ENCODE results near the gene PLA2G4E. TPM values are rescaled to one million over a fixed set of nuclear protein-coding genes. Genes with fewer than 3 reads are reported as not detected.

Gene PLA2G4E
- total RNA-seq, 2 donors from 2014 or later: 0.13 TPM; not detected in 1

DNA sequence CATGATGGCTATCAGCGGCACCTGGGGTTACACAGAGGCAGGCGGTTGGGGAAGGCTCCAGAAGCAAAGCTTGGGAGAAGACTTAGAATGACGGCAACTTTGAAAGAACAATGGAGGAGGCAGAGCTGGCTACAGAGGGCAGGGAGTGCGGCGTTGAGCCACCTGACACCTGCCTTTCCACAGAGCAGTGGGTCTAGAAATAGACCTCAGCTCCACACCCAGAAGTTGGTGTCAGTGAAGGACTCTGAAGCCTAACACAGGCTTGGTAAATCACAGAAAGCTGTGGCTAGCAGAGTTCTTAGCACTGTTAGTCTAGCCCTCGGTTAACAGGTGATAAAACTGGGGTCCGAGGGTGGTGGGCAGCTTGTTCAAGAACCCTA is 25.4 kb downstream of the PLA2G4E start:
- Mint-ChIP-seq H3K36me3 (ENCODE audit: low read depth) (no peaks in the 10 kb centered on the region), H3K9me3 (no peaks in the 10 kb centered on the region), H3K27ac (no peak overlapping the region), H3K4me1 (peaks cover 8% of the 10 kb centered on the region), H3K4me3 (no peak overlapping the region), H3K27me3 (peaks cover 7% of the 10 kb centered on the region)
- no peak for ATAC-seq (replicated peaks)

GRCh38 chr15:41994772-41995475 is 25.9 kb downstream of the PLA2G4E start:
- no peaks in the 10 kb centered on the region for H3K36me3 Mint-ChIP-seq (ENCODE audit: low read depth)
- peaks cover 7% of the 10 kb centered on the region for H3K27me3 Mint-ChIP-seq
- peaks cover 8% of the 10 kb centered on the region for H3K4me1 Mint-ChIP-seq
- no peak overlapping the region for H3K4me3 Mint-ChIP-seq
- H3K27ac Mint-ChIP-seq: no peak overlapping the region
- no peak for ATAC-seq (replicated peaks)
- H3K9me3 Mint-ChIP-seq: no peaks in the 10 kb centered on the region

DNA sequence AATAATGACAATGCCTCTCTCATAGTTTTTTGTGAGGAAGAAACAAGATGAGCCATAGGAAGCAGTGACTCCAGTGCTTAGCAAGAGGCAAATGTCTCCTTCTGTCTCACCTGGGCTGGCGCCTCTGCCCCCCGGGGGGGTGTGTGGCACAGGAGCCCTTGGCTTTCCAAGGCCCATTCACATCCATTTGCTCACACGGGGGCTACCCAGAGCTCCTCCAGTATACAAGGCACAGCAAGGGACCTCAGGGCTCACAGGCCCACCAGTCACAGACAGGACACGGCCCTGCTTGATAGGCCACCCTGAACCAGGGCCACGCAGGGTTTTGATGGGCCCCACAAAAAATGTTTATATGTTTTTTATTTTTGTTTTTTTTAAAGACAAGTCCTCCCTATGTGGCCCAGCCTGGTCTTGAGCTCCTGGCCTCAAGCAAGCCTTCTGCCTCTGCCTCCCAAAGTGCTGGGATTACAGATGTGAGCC is 26.6 kb downstream of the PLA2G4E start:
- no peaks in the 10 kb centered on the region for H3K9me3 Mint-ChIP-seq
- peaks cover 2% of the 10 kb centered on the region for H3K4me1 Mint-ChIP-seq
- ATAC-seq (replicated peaks): no peak
- H3K27me3 Mint-ChIP-seq: peaks cover 1% of the 10 kb centered on the region
- no peak overlapping the region for H3K4me3 Mint-ChIP-seq
- no peaks in the 10 kb centered on the region for H3K36me3 Mint-ChIP-seq (ENCODE audit: low read depth)
- no peak overlapping the region for H3K27ac Mint-ChIP-seq

DNA sequence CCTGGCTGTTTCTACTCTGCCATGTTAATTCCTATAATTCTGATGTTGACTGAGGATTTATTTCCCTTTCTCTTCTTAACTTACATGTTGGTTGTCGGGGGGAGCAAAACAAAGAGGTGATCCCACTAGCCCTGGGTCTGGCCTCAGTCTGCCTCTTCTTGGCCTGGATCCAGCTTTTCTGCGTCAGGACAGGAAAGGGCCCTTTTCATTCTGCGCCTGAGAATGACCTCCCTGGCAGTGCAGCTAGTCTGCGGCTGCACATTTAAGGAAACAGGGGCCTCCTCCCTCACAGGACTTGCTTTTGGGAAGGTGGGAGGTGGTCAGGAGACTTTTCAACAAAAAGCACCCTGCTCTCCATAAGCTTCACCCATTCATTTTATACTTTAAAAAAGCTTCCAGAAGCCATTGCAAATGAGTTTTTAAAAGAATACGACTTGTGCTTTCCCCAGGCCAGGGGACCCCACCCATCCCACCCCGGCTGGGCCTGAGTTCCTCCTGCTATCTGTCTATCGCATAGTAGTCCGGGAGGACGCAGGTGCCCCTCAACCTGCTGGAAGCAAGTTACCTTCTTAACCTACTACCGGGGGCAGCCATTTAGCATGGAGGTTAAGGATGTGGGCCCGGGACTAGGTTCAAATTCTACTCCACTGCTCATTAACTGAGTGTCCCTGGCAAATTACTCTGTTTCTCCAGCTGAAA is 27.2 kb downstream of the PLA2G4E start:
- Mint-ChIP-seq H3K27ac (no peak overlapping the region), H3K36me3 (ENCODE audit: low read depth) (no peaks in the 10 kb centered on the region), H3K9me3 (no peaks in the 10 kb centered on the region), H3K4me1 (no peaks in the 10 kb centered on the region), H3K27me3 (no peaks in the 10 kb centered on the region), H3K4me3 (no peak overlapping the region)
- no peak for ATAC-seq (replicated peaks)

- no peak for ATAC-seq (replicated peaks)
- Mint-ChIP-seq H3K4me1 (no peaks in the 10 kb centered on the region), H3K9me3 (no peaks in the 10 kb centered on the region), H3K27me3 (no peaks in the 10 kb centered on the region), H3K4me3 (no peak overlapping the region), H3K36me3 (ENCODE audit: low read depth) (no peaks in the 10 kb centered on the region), H3K27ac (no peak overlapping the region)
These were observed 28.0 kb downstream of the PLA2G4E start for GRCh38 chr15:41992803-41993190.

DNA sequence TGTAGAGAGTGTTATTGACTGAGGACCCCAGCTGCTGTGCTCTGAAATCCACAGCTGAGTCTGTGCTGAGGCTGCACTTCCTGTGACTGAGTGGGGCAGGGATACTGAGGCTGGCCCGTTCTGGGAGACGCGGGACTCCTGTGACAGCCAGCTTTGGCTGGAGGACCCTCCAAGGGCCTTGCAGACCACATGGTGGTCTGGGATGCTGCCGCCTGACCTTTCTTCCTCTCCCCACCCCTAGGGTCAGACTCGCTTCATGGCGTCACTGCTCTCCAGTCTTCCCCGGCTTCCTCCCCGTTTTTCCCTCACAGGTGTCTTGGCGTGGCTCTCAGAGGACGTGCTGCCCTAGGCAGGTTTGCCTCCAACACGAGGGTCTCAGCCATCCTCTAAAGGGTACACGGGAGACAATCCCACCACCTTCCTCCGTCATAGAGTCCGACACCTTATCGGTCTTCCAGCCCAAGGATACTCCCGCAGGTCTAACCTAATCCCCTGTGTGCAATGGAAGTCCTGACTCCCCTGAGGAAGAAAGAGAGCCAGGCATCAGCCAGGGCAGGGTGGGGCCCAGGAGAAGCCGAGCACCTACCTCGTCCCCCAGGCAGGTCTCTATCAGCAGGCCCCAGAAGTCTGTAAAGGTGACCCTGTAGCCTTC is 28.6 kb downstream of the PLA2G4E start:
- no peak overlapping the region for H3K4me3 Mint-ChIP-seq
- no peak for ATAC-seq (replicated peaks)
- H3K27ac Mint-ChIP-seq: no peak overlapping the region

DNA sequence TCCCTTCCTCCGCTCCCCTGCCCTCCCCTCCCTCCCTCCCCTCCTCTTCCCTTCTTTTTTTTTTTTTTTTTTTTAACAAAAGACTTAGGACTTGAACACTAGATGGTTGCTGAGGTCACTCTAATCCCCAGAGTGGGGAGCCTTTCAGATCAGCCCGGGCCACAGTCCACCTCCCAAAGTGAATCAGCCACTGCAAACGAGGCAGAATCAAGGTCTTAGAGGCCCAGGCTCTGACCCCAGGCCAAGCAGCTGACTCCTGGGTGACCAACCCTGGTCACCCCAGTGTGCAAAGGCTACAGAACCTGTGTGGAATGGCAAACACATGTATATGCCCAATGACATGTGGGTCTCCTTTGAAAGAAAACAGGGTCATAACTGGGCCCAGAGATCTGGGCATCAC is 30.2 kb downstream of the PLA2G4E start:
- Mint-ChIP-seq H3K27me3 (no peaks in the 10 kb centered on the region), H3K9me3 (no peaks in the 10 kb centered on the region), H3K27ac (no peak overlapping the region), H3K4me1 (no peaks in the 10 kb centered on the region), H3K4me3 (no peak overlapping the region), H3K36me3 (ENCODE audit: low read depth) (no peaks in the 10 kb centered on the region)
- no peak for ATAC-seq (replicated peaks)

More for the DNA sequence above, 28.6 kb downstream of the PLA2G4E start:
- no peaks in the 10 kb centered on the region for H3K4me1 Mint-ChIP-seq
- no peaks in the 10 kb centered on the region for H3K36me3 Mint-ChIP-seq (ENCODE audit: low read depth)
- H3K27me3 Mint-ChIP-seq: no peaks in the 10 kb centered on the region
- H3K9me3 Mint-ChIP-seq: no peaks in the 10 kb centered on the region

- no peak for ATAC-seq (replicated peaks)
- no peaks in the 10 kb centered on the region for H3K36me3 Mint-ChIP-seq (ENCODE audit: low read depth)
- no peaks in the 10 kb centered on the region for H3K4me1 Mint-ChIP-seq
- no peaks in the 10 kb centered on the region for H3K9me3 Mint-ChIP-seq
- H3K27me3 Mint-ChIP-seq: no peaks in the 10 kb centered on the region
- no peak overlapping the region for H3K27ac Mint-ChIP-seq
- H3K4me3 Mint-ChIP-seq: no peak overlapping the region
These were observed 30.6 kb downstream of the PLA2G4E start for GRCh38 chr15:41990243-41990605.

DNA sequence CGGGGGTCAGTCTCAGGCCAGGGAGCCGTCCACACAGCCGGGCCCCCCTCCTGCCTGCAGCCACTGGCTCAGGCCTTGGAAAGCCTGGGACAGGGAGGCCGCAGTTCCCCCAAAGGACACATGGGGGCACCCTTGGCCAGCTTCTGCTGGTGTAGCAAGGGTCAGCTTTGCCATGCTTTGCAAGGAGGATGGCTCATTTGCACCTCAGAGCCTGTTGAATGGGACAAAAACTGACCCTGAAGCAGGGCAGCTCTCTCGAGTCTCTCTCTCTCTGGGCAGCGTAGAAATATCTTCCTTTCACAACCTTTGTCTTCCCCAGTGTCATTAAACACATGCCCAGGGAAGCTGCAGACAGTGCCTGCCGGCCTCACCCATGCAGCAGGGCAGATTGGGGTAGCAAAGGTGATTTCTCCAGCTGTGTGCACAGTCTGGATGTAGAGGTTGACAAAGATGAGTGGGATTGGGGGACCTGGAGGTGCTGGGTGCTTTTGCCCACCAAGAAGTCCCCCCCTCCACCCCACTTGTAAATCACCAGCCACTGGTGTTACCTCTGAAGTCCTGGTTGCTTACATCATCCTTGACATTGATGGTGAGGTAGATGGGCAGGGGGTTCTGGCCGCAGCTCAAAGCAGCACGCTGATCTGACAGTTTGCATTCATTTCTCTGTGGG is 31.1 kb downstream of the PLA2G4E start:
- Mint-ChIP-seq H3K9me3 (no peaks in the 10 kb centered on the region), H3K27me3 (no peaks in the 10 kb centered on the region), H3K4me1 (no peaks in the 10 kb centered on the region), H3K27ac (no peak overlapping the region), H3K4me3 (no peak overlapping the region), H3K36me3 (ENCODE audit: low read depth) (no peaks in the 10 kb centered on the region)
- peak; percentile 92 for ATAC-seq (replicated peaks)

GRCh38 chr15:41988896-41989572 is 31.8 kb downstream of the PLA2G4E start:
- H3K27me3 Mint-ChIP-seq: no peaks in the 10 kb centered on the region
- no peak for ATAC-seq (replicated peaks)
- no peaks in the 10 kb centered on the region for H3K9me3 Mint-ChIP-seq
- no peaks in the 10 kb centered on the region for H3K4me1 Mint-ChIP-seq
- no peak overlapping the region for H3K4me3 Mint-ChIP-seq
- H3K36me3 Mint-ChIP-seq (ENCODE audit: low read depth): no peaks in the 10 kb centered on the region
- H3K27ac Mint-ChIP-seq: no peak overlapping the region

DNA sequence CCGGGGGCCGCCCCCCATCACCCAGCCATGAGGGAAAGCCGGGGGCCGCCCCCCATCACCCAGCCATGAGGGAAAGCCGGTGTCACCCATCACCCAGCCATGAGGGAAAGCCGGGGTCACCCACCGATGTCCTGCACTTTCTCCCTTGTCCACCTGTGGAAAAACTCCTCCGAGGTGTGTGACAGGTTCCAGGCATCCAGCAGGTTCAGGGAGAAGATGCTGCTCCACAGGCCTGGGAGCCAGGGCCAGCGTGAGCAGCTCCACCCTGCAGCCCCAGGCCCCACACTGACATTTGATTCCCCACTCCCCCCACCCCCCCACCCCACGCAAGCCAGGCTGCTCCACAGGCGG is 32.9 kb downstream of the PLA2G4E start:
- ATAC-seq (replicated peaks): no peak

GRCh38 chr15:41987246-41987924 is 33.5 kb downstream of the PLA2G4E start:
- Mint-ChIP-seq H3K4me3 (no peak overlapping the region), H3K36me3 (ENCODE audit: low read depth) (no peaks in the 10 kb centered on the region), H3K9me3 (no peaks in the 10 kb centered on the region), H3K27ac (peak overlapping the region; percentile 12), H3K27me3 (no peaks in the 10 kb centered on the region), H3K4me1 (no peaks in the 10 kb centered on the region)
- no peak for ATAC-seq (replicated peaks)

More for the DNA sequence above, 32.9 kb downstream of the PLA2G4E start:
- H3K4me1 Mint-ChIP-seq: no peaks in the 10 kb centered on the region
- H3K27me3 Mint-ChIP-seq: no peaks in the 10 kb centered on the region
- no peak overlapping the region for H3K4me3 Mint-ChIP-seq
- no peaks in the 10 kb centered on the region for H3K9me3 Mint-ChIP-seq
- H3K27ac Mint-ChIP-seq: no peak overlapping the region
- H3K36me3 Mint-ChIP-seq (ENCODE audit: low read depth): no peaks in the 10 kb centered on the region

DNA sequence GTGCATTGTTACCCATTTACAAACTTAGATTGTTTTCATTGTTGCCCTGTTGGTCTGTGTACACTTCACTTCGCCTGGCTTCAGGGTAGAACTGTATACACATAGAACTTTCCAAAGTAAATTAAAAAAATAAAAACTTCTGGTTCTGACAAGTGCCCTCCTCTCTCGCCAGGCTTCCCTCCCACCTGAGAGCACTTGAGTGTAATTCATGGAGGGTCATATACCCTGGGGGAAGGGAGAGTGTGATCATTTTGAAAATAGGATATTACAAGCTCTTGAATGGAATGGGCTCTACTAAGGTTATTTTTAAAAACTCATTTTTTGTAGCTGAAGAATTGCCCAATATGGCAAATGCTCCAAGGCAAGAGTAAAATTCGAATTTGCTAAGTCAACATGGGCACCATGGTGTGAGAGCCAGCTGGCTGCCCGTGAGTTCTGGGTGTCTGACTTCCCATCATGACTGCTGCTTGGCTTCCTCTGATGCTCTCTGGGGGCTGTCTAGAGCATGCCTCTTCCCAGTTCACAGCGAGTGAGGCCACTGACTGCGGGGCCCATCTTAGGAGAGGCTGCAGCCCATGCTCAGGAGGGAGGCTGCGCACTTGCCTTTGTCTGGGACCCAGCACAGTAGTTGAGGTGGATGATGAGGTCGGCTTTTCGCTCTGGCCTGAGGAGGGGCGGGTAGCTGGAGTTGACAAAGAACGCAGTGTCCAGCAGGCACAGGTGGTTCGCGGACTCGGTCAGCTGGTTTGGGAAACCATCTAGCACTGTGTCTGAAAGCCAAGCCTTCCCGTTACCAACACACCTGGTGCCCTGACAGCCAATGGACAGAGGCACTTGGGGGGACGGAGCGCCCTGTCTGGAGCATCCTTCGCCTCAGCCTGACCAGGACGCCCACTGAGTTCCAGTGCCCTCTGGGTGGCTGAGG is 35.3 kb downstream of the PLA2G4E start:
- ATAC-seq (replicated peaks): no peak
- H3K4me1 Mint-ChIP-seq: peaks cover 11% of the 10 kb centered on the region
- no peaks in the 10 kb centered on the region for H3K27me3 Mint-ChIP-seq
- no peaks in the 10 kb centered on the region for H3K36me3 Mint-ChIP-seq (ENCODE audit: low read depth)
- H3K4me3 Mint-ChIP-seq: no peak overlapping the region
- no peak overlapping the region for H3K27ac Mint-ChIP-seq
- H3K9me3 Mint-ChIP-seq: no peaks in the 10 kb centered on the region
